HG02642 (cell line): Measurements from ENCODE around the gene ENOX1.

Source experiments
- ATAC-seq: cut with Tn5 transposase; IDR thresholded peaks from one replicate; pipeline ENCODE4 v1.9.1; 2021; ENCODE audit warnings: mild to moderate bottlenecking; ENCODE audit not compliant: unreplicated experiment, poor library complexity

ENOX1 gene

DNA sequence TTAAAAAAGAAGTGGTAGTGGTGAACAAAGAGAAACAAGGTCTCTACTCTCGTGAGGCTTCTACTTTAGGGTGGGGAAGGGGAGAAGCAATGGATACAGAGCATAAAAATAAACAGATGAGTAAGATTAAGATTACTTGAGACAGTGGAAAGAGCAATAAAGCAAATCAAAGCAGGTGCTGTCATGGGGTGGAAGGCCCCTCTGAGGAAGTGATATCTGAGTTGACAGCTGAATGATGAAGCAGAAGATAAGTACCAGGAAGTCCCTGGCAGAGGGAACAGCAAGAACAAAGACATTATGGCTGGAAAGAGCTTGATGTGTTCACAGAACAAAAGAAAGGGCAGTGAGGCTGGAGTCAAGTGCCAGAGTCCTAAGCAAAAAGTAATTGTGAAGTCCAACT lies 221.8 kb downstream of the ENOX1 start:
- ATAC-seq = no peak

GRCh38 chr13:43561081-43561480 lies 225.7 kb downstream of the ENOX1 start:
- ATAC-seq = no peak

- no peak for ATAC-seq
These were observed 227.8 kb downstream of the ENOX1 start for GRCh38 chr13:43558939-43559338.

- no peak for ATAC-seq
These were observed 228.4 kb downstream of the ENOX1 start for GRCh38 chr13:43558326-43558725.

DNA sequence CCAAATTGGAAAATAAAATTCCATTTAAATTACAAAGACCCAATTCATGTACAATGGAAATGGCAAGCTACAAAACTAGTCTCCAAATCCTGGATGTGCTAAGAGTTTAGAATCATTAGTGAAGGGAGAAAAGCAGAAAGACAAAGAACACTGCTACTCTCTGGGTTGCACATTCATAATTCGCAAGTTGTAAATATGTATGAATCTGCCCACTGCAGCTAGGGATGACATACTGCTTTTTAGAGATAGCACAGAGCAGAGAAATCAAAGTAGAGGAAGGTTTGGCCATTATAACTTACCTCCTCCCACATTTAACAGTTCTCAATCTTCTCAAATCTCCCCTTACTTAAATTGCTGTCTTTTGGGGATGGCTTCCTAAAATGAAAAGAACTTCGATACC lies 231.1 kb downstream of the ENOX1 start:
- no peak for ATAC-seq

DNA sequence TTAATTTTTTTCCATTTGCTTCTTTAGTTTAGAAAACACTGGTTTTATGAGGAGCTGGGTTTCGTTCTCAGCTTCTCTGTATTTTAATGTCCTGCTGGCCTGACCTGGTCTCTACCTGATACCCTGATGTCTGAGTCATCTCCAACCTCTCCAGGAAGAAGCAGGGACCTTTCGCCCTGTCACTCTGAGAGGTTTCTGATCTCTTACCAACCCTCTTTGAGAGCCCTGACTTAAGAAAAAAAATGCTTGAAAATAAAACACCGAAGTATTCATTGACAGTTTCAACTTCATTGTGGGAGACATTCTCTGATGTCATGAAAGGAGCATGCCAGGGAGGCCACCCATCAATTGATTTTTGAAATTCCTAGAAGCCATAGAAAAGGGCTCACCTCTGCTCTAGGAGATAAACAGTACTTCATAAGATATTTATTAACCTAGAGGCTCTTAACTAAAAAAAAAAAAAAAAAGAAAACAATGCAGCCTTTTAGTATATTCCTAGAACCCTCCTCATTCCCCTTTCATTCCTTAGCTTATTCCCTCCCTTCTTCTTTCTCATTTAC lies 234.8 kb downstream of the ENOX1 start:
- no peak for ATAC-seq

DNA sequence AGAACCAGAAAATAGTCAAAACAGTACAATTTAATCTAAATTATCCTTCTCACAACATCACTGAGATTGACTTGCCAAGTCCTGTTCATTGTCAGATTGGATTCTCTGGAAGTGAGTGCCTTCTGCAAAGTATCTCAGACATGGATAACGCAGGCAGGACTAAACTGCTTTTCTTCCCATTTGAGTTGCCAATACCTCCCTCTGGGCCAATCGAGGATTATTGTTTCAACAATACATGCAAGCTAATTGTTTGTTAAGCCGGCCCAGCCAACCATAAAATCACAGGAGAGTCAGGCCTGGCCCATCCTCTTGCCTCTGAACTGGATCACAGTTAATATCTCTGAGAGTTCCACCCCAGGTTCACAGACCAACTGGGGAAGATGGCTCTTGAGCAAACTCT lies 240.0 kb downstream of the ENOX1 start:
- no peak for ATAC-seq

DNA sequence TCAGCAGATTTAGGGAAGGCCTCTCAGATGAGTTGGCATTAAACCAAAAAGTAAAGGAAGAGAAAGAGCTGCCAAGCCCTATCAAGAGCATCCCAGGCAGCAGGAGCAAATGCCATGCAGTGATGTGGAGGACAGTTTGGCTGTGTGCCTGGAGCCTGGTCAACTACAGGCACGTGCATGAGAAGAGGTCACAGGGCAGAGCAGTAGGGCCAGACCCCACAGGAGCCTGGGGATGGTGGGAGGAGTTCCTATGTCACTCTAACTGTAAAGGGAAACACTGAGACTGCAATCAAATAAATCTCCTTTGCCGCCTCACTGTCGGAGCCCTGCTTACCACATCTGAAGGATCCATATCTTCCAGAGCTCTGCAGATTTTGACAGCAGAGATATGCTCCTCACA lies 240.5 kb downstream of the ENOX1 start:
- no peak for ATAC-seq

DNA sequence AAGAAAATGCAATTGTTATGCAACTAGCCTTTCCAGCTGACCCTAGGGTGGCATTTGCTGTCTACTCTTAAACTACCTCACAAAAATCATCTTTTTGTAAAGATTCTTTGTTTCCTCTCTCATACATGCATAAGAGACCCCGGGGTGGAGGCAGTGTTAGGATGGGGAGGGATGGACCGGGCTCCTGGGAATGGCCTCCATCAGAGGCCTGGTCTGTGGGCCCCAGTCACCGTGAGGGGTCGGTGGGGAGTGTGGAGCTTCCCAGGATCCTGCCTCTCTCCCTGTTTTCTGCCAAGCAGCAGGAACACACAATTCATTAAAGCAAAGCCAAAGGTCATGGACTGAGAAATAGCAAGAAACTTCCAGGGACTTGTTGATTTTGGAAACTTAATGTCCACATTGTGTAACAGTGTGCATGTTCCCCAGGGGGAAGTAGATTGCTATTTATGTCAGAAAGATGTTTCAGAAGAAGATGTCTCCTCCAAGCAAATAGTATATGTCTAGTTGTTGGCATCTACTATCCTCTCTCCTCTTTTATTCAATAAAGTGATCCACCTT lies 241.4 kb downstream of the ENOX1 start:
- no peak for ATAC-seq

- ATAC-seq = no peak
These were observed 242.1 kb downstream of the ENOX1 start for GRCh38 chr13:43544631-43545030.

DNA sequence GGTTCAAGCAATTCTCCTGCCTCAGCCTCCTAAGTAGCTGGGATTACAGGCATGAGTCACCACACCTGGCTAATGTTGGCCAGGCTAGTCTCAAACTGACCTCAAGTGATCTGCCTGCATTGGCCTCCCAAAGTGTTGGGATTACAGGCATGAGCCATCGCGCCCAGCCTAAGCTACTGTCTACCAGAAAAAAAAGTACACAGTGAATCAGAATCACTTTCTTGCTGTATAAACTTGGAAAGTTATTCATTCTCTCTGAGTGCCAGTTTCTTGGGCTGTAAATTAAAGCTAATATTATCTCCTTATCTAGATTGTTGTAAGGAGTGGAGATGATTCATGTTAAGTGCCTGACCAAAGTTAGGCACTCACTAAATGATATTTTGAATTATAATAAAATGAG lies 242.8 kb downstream of the ENOX1 start:
- ATAC-seq = no peak

GRCh38 chr13:43543331-43543730 lies 243.4 kb downstream of the ENOX1 start:
- no peak for ATAC-seq

- ATAC-seq = no peak
These were observed 249.6 kb downstream of the ENOX1 start for GRCh38 chr13:43537124-43537523.

GRCh38 chr13:43529796-43530195 lies 257.0 kb downstream of the ENOX1 start:
- ATAC-seq = no peak

GRCh38 chr13:43528992-43529391 lies 257.8 kb downstream of the ENOX1 start:
- no peak for ATAC-seq

GRCh38 chr13:43522788-43523187 lies 264.0 kb downstream of the ENOX1 start:
- ATAC-seq = no peak

GRCh38 chr13:43520351-43520750 lies 266.4 kb downstream of the ENOX1 start:
- ATAC-seq = no peak

GRCh38 chr13:43518833-43519232 lies 267.9 kb downstream of the ENOX1 start:
- ATAC-seq = no peak

DNA sequence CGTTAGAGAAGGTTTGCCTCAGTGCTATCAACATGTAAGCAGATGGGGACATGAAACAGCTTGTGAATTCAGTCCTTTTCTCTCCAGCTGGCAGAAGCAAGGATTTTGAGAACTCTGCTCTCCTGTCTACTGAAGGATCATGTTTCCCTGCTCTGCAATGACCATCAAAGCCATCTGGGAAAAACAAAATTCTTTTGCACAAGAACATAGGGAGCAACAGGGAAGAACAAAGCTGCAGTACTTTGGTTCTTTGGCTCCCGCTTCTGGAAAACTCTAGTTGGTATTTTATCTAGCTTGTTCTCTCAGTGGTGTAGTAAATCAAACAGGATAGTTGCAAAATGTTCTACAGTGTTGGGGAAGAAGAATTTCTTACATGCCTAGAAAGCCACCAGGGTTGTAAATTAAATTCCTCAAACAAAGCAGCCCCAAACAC lies 270.4 kb downstream of the ENOX1 start:
- ATAC-seq = no peak

DNA sequence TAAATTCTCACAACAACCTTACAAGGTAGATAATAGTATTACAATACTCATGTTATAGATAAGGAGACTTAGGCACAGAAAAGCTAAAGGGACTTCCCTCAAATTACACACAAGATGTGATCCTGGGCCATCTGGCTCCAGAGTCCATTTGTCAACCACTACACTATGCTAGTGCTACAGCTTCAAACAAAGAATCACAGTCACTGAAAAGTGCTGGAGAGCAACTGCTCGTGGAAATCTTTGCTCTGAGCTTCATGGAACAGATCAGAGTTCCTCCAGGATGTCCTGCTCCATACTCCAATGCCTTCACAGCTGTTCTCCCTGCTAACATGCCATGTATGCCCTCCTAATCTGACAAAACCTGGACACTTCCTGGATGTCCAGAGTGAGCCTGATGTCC lies 271.2 kb downstream of the ENOX1 start:
- ATAC-seq = no peak

DNA sequence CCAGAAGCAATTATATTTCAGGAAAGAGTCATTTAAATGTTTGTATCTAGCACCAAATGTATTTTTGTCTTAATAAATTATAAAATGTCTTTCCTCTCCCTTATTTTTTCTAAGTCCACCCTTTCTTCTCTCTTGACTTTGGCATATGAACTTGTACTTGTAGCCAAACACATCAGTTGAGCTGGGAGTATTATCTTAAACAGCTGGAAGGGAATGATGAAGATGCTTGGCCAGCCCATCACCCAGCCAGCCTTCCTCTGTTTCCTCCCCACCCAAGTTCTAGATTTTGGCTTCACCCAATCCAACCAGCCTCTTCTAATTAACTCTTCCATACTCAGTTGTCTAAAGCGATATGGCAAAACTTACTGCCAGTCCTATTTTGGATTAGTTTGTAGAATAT lies 272.5 kb downstream of the ENOX1 start:
- ATAC-seq = no peak

DNA sequence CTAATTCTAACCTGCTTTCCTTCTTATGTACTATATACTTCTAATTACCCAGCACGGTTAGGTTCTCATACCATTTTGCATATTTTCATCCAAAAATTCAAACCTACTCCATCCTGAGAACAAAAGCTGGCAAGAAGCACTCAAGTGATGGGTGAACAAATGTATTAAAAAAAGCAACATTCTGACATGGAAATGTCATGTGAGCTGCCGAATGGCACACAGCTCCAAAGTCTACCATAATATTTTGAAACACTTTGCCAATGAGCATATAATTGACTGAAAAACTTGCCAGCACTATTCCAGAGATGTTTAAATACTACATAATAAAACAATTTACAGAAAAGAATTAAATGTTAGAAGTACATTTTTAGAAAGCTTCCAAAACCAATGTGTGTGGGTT lies 274.6 kb downstream of the ENOX1 start:
- ATAC-seq = no peak
